HG03095 (cell line): ENCODE results near the gene GSC2.
"Not testable (repeated sequence)": the region's sequence is repeated elsewhere in the genome, so short reads cannot be mapped to it uniquely, and the experiment has no call there.

Source experiments
- ATAC-seq: cut with Tn5 transposase; IDR thresholded peaks from one replicate; pipeline ENCODE4 v1.9.1; 2021; ENCODE audit warnings: moderate library complexity; ENCODE audit not compliant: unreplicated experiment

GSC2 gene

GRCh38 chr22:19156109-19156508, 6.0 kb upstream of the GSC2 start:
- not testable (repeated sequence) for ATAC-seq

GRCh38 chr22:19152942-19153883, 3.1 kb upstream of the GSC2 start:
- no peak for ATAC-seq

- no peak for ATAC-seq
Measured at GRCh38 chr22:19151329-19152191, 1.5 kb upstream of the GSC2 start.

- ATAC-seq, result no peak
Measured at GRCh38 chr22:19150482-19151328, 613 bp upstream of the GSC2 start.

GRCh38 chr22:19149047-19149883, 827 bp downstream of the GSC2 start:
- no peak for ATAC-seq

GRCh38 chr22:19148417-19149046, 1.6 kb downstream of the GSC2 start:
- no peak for ATAC-seq

GRCh38 chr22:19147195-19147780, 2.8 kb downstream of the GSC2 start:
- ATAC-seq, result no peak

GRCh38 chr22:19146215-19146968, 3.7 kb downstream of the GSC2 start:
- ATAC-seq, result no peak

- ATAC-seq, result no peak
Measured at GRCh38 chr22:19143967-19144400, 6.1 kb downstream of the GSC2 start.

GRCh38 chr22:19143212-19143611, 6.9 kb downstream of the GSC2 start:
- no peak for ATAC-seq

GRCh38 chr22:19142394-19142793, 7.7 kb downstream of the GSC2 start:
- ATAC-seq, result no peak

GRCh38 chr22:19139974-19140373, 10.1 kb downstream of the GSC2 start:
- no peak for ATAC-seq

- ATAC-seq, result no peak
Measured at GRCh38 chr22:19139001-19139356, 11.1 kb downstream of the GSC2 start.

GRCh38 chr22:19138217-19139000, 11.7 kb downstream of the GSC2 start:
- no peak for ATAC-seq

- ATAC-seq, result no peak
Measured at GRCh38 chr22:19137384-19138216, 12.5 kb downstream of the GSC2 start.

- no peak for ATAC-seq
Measured at GRCh38 chr22:19136915-19137314, 13.2 kb downstream of the GSC2 start.

GRCh38 chr22:19134874-19135273, 15.2 kb downstream of the GSC2 start:
- ATAC-seq, result no peak
